Tibial artery (tissue), 4 donors: Measurements from ENCODE around the gene VARS1.

Experiments
- DNase-seq, 2 donors: peaks; one replicate each; pipeline ENCODE4 v3.0.0-alpha.2; 2019
- H3K27ac ChIP-seq, 2 donors: fragments of 200-600 bp; sonication (generic) in 1 of 2; 1 replicate in 1 of 2; 2 replicates in 1 of 2; pipeline ENCODE4 v1.5.1; 2018 to 2019; ENCODE audit warnings: mild to moderate bottlenecking in 1 of 2
- H3K27me3 ChIP-seq, 2 donors: fragments of 200-600 bp; sonication (generic) in 1 of 2; one replicate each; pipeline versions ENCODE4 v1.5.1 to v1.6.0; 2016 to 2019
- H3K36me3 ChIP-seq, 3 donors: fragments of 200-600 bp; sonication (generic) in 2 of 3; one replicate each; pipeline ENCODE4 v1.5.1; 2016 to 2019; ENCODE audit warnings: mild to moderate bottlenecking in 2 of 3
- H3K4me1 ChIP-seq, 4 donors: fragments of 200-600 bp; sonication (generic) in 2 of 4; 1 replicate in 3 of 4; 2 replicates in 1 of 4; pipeline ENCODE4 v1.5.1; 2016 to 2019
- H3K4me3 ChIP-seq, 2 donors: fragments of 200-600 bp; sonication (generic) in 1 of 2; 1 replicate in 1 of 2; 2 replicates in 1 of 2; pipeline ENCODE4 v1.5.1; 2018 to 2019; ENCODE audit warnings: mild to moderate bottlenecking in 2 of 2
- H3K9me3 ChIP-seq, 3 donors: fragments of 200-600 bp; sonication (generic) in 1 of 3; one replicate each; pipeline ENCODE4 v1.5.1; 2016 to 2019
- intact Hi-C: fragments of 100-400 bp; cut with DNase I; formaldehyde crosslinking; loops from one replicate; pipeline ENCODE4 v1.15.0; 2023; ENCODE audit warnings: low total_unique reads
- TF ChIP-seq, protein P1 (sequence below), 2 experiments: fragments of 200-600 bp in 1 of 2; fragments of 450-650 bp in 1 of 2; IDR thresholded peaks; one replicate each; pipeline ENCODE4 v1.5.1; 2017 to 2019; ENCODE audit warnings: antibody characterized with exemption in 2 of 2, mild to moderate bottlenecking in 1 of 2, moderate library complexity in 1 of 2

VARS1 gene

DNA sequence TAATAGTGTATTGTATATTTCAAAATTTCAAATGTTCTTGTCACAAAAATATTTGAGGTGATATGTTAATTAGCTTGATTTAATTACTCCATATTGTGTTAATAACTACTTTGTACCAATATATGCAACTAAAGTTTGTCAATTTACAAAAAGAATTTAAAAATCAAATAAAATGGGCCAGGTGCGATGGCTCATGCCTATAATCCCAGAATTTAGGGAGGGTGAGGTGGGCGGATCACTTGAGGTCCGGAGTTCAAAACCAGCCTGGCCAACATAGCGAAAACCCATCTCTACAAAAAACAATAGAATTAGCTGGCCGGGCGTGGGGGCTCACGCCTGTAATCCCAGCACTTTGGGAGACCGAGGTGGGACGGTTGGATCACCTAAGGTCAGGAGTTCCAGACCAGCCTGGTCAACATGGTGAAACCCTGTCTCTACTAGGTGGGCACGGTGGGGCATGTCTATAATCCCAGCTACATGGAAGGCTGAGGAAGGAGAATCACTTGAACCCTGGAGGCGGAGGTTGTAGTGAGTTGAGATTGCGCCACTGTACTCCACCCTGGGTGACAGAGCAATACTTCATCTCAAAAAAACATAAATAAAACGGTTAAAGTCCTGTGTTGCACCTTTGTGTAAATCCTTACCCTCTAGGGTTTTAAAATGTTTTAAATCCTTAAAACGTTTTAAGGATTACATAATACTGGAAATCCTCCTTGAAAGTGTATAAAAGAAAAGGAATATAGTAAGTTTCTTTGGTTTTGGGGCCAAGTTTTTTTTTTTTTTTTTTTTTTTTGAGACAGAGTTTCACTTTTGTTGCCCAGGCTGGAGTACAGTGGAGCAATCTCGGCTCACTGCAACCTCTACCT lies 36.0 kb upstream of the VARS1 start:
- Histone ChIP-seq H3K27ac (peak overlapping the region; percentile 88), H3K4me3 (peak overlapping the region in 1 of 2 donors; percentile 62), H3K27me3 (no peaks in the 10 kb centered on the region), H3K36me3 (peaks cover 0 to under 1% (median 0%) of the 10 kb centered on the region in 3 donors), H3K4me1 (peaks cover 0 to 36% (median 33%) of the 10 kb centered on the region in 4 donors), H3K9me3 (no peaks in the 10 kb centered on the region)
- TF ChIP-seq, protein P1, sequence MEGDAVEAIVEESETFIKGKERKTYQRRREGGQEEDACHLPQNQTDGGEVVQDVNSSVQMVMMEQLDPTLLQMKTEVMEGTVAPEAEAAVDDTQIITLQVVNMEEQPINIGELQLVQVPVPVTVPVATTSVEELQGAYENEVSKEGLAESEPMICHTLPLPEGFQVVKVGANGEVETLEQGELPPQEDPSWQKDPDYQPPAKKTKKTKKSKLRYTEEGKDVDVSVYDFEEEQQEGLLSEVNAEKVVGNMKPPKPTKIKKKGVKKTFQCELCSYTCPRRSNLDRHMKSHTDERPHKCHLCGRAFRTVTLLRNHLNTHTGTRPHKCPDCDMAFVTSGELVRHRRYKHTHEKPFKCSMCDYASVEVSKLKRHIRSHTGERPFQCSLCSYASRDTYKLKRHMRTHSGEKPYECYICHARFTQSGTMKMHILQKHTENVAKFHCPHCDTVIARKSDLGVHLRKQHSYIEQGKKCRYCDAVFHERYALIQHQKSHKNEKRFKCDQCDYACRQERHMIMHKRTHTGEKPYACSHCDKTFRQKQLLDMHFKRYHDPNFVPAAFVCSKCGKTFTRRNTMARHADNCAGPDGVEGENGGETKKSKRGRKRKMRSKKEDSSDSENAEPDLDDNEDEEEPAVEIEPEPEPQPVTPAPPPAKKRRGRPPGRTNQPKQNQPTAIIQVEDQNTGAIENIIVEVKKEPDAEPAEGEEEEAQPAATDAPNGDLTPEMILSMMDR (IDR thresholded peaks at IDR 0.05) = no peak
- no peak for DNase-seq
- intact Hi-C loops = loop anchor here (5.0 to 10.0 kb wide), 2 partner anchors 107 to 154 kb away; partner anchors contain the start of genes DDAH2, LY6G6C and MPIG6B

DNA sequence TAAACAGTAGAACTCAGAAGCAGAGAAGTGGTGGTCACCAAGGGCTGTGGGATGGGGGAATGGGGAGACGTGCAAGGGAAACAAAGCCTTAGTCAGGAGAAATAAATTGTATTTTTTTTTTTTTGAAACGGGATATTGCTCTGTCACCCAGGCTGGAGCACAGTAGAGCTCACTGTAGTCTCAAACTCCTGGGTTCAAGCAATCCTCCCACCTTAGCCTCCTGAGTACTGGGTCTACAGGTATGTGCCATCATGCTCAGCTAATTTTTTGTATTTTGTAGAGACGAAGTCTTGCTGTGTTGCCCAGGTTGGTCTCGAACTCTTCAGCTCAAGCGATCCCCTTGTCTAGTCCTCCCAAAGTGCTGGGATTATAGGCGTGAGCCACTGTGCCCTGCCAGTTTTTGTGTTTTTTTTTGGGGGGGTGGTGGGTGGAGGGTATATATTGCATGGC lies 35.4 kb upstream of the VARS1 start:
- Histone ChIP-seq H3K27ac (peak overlapping the region; percentile 76 to 88), H3K27me3 (no peaks in the 10 kb centered on the region), H3K36me3 (no peaks in the 10 kb centered on the region), H3K9me3 (no peaks in the 10 kb centered on the region), H3K4me3 (peak overlapping the region; percentile 62 to 77), H3K4me1 (peaks cover 0 to 36% (median 33%) of the 10 kb centered on the region in 4 donors)
- intact Hi-C loops = loop anchor here (5.0 to 10.0 kb wide), 2 partner anchors 106 to 154 kb away; partner anchors contain the start of genes DDAH2, LY6G6C and MPIG6B
- DNase-seq = no peak
- TF ChIP-seq, protein P1 (IDR thresholded peaks at IDR 0.05) = no peak

GRCh38 chr6:31829633-31830283 lies 34.2 kb upstream of the VARS1 start:
- Histone ChIP-seq H3K36me3 (no peaks in the 10 kb centered on the region), H3K4me1 (peaks cover 0 to 40% (median 33%) of the 10 kb centered on the region in 4 donors)
- TF ChIP-seq, protein P1 (IDR thresholded peaks at IDR 0.05) = peak; percentile 8 to 35

DNA sequence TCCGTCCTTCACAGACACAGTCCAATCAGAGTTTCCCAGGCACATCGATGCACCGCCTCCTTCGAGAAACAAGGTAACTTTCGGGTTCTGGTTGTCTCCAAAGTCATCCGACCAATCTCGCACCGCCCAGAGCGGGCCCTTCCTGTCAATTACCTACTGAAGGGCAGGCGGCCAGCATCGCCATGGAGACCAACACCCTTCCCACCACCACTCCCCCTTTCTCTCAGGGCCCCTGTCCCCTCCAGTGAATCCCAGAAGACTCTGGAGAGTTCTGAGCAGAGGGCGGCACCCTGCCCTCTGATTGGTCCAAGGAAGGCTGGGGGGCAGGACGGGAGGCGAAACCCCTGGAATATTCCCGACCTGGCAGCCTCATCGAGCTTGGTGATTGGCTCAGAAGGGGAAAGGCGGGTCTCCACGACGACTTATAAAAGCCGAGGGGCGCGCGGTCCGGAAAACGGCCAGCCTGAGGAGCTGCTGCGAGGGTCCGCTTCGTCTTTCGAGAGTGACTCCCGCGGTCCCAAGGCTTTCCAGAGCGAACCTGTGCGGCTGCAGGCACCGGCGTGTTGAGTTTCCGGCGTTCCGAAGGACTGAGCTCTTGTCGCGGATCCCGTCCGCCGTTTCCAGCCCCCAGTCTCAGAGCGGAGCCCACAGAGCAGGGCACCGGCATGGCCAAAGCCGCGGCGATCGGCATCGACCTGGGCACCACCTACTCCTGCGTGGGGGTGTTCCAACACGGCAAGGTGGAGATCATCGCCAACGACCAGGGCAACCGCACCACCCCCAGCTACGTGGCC lies 31.9 kb upstream of the VARS1 start, which contains the start of gene HSPA1B:
HSPA1B (plus strand) TSS at position 453 of the 794 bp plus-strand sequence; CDS start at position 666, 213 bp downstream.
- TF ChIP-seq, protein P1 (IDR thresholded peaks at IDR 0.05) = peak in 1 of 2 experiments; percentile 24
- Histone ChIP-seq H3K4me1 (peaks cover 0 to 55% (median 41%) of the 10 kb centered on the region in 4 donors), H3K9me3 (no peaks in the 10 kb centered on the region), H3K36me3 (no peaks in the 10 kb centered on the region), H3K27ac (peak within 1 kb of the TSS; percentile 92 to 93), H3K4me3 (peak within 1 kb of the TSS; percentile 76 to 78), H3K27me3 (no peaks in the 10 kb centered on the region)
- peak; percentile 100 for DNase-seq
- intact Hi-C loops = no loop called here

More at GRCh38 chr6:31829633-31830283, 34.2 kb upstream of the VARS1 start:
- Histone ChIP-seq H3K9me3 (no peaks in the 10 kb centered on the region), H3K4me3 (peak overlapping the region; percentile 62 to 77), H3K27me3 (no peaks in the 10 kb centered on the region), H3K27ac (peak overlapping the region; percentile 76 to 88)
- DNase-seq = no peak
- intact Hi-C loops = loop anchor here (5.0 to 10.0 kb wide), 2 partner anchors 105 to 152 kb away; partner anchors contain the start of genes DDAH2, LY6G6C and MPIG6B
